GM21528 (cell line): Measurements from ENCODE around the gene SLC7A14.
"Not testable (repeated sequence)": the region's sequence is repeated elsewhere in the genome, so short reads cannot be mapped to it uniquely, and the experiment has no call there.

ENCODE experiments used
- ATAC-seq: cut with Tn5 transposase; IDR thresholded peaks from one replicate; pipeline ENCODE4 v1.9.1; 2021; ENCODE audit warnings: mild to moderate bottlenecking, moderate library complexity; ENCODE audit not compliant: unreplicated experiment, low FRiP score

The SLC7A14 gene

GRCh38 chr3:170598091-170598502, 12.2 kb upstream of the SLC7A14 start:
- no peak for ATAC-seq

- no peak for ATAC-seq
Measured at GRCh38 chr3:170594528-170594927, 8.7 kb upstream of the SLC7A14 start.

GRCh38 chr3:170593634-170594033, 7.8 kb upstream of the SLC7A14 start:
- ATAC-seq, result no peak

- ATAC-seq, result no peak
Measured at GRCh38 chr3:170589113-170589512, 3.2 kb upstream of the SLC7A14 start.

GRCh38 chr3:170585008-170585936, 603 bp downstream of the SLC7A14 start:
- ATAC-seq, result no peak

GRCh38 chr3:170584585-170585007, 1.3 kb downstream of the SLC7A14 start:
- ATAC-seq, result no peak

GRCh38 chr3:170579646-170580045, 6.2 kb downstream of the SLC7A14 start:
- no peak for ATAC-seq

- peak; percentile 99 for ATAC-seq
Measured at GRCh38 chr3:170572665-170573253, 13.1 kb downstream of the SLC7A14 start.

GRCh38 chr3:170567598-170567997, 18.3 kb downstream of the SLC7A14 start:
- ATAC-seq, result not testable (repeated sequence)

GRCh38 chr3:170566413-170566812, 19.5 kb downstream of the SLC7A14 start:
- ATAC-seq, result no peak

- ATAC-seq, result no peak
Measured at GRCh38 chr3:170565495-170565894, 20.4 kb downstream of the SLC7A14 start.

GRCh38 chr3:170564664-170565063, 21.2 kb downstream of the SLC7A14 start:
- ATAC-seq, result peak; percentile 36

GRCh38 chr3:170563712-170564423, 22.0 kb downstream of the SLC7A14 start:
- peak; percentile 85 for ATAC-seq

GRCh38 chr3:170562080-170562479, 23.8 kb downstream of the SLC7A14 start:
- no peak for ATAC-seq

GRCh38 chr3:170560717-170561382, 25.0 kb downstream of the SLC7A14 start:
- no peak for ATAC-seq

- ATAC-seq, result no peak
Measured at GRCh38 chr3:170560296-170560695, 25.6 kb downstream of the SLC7A14 start.

GRCh38 chr3:170558427-170558826, 27.4 kb downstream of the SLC7A14 start:
- no peak for ATAC-seq

GRCh38 chr3:170555329-170555728, 30.5 kb downstream of the SLC7A14 start:
- no peak for ATAC-seq

GRCh38 chr3:170553788-170554757, 31.8 kb downstream of the SLC7A14 start:
- ATAC-seq, result no peak
